ENCODE data around the gene IMMP2L.

- TF ChIP-seq CTCF (IDR thresholded peaks at IDR 0.05) (no peak), EZH2phosphoT487 (IDR thresholded peaks at IDR 0.05) (no peak)
Observed at GRCh38 chr7:111531993-111532392, 30.3 kb downstream of the IMMP2L start.
